CD4-positive, alpha-beta T cell treated with Interferon alpha-2 for 1 hour (primary cell): ENCODE results near the gene COPB1.
A peak's percentile ranks its signal among the peaks of the same experiment; 100 is the strongest.
"Not testable (repeated sequence)": the region's sequence is repeated elsewhere in the genome, so short reads cannot be mapped to it uniquely, and the experiment has no call there.

ENCODE experiments used
- DNase-seq, 2 donors: peaks; one replicate each; pipeline ENCODE4 v3.0.0-alpha.2; 2020 to 2022

Gene COPB1, protein sequence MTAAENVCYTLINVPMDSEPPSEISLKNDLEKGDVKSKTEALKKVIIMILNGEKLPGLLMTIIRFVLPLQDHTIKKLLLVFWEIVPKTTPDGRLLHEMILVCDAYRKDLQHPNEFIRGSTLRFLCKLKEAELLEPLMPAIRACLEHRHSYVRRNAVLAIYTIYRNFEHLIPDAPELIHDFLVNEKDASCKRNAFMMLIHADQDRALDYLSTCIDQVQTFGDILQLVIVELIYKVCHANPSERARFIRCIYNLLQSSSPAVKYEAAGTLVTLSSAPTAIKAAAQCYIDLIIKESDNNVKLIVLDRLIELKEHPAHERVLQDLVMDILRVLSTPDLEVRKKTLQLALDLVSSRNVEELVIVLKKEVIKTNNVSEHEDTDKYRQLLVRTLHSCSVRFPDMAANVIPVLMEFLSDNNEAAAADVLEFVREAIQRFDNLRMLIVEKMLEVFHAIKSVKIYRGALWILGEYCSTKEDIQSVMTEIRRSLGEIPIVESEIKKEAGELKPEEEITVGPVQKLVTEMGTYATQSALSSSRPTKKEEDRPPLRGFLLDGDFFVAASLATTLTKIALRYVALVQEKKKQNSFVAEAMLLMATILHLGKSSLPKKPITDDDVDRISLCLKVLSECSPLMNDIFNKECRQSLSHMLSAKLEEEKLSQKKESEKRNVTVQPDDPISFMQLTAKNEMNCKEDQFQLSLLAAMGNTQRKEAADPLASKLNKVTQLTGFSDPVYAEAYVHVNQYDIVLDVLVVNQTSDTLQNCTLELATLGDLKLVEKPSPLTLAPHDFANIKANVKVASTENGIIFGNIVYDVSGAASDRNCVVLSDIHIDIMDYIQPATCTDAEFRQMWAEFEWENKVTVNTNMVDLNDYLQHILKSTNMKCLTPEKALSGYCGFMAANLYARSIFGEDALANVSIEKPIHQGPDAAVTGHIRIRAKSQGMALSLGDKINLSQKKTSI

DNA sequence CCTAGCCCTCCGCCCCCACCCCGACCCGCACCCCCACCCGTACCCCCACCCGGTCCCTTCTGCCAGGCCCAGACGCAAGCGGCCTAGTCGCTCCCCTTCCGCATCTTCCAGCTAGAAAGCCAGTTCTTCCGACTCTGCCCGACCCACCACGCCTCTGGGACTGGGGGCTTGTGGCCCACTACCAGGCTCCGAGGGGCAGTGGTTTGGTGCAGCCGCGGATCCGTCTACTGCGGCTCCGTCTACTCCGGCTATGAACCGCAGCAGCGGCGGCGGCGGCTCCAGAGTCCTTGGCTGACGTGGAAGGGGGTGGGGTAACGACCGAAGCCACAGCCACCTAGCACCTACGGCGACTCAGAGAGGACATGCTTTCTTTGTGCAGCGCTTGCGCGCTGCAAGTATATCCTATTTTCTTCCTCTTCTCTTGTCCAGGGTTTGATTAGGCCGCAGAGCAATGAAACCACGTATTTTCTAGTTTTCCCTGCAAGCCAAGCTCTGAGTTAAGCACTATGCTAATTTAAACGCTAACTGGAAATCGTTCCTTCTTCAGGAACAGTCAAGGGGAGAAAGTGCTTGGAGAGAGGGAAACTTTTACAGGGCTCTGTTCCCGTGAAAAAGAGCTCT lies at the start of gene COPB1:
Gene COPB1, minus strand, starts transcription at position 252 of the 621 bp plus-strand sequence. CDS start 883 bp downstream, outside the sequence.
- peak; percentile 90 to 94 for DNase-seq

DNA sequence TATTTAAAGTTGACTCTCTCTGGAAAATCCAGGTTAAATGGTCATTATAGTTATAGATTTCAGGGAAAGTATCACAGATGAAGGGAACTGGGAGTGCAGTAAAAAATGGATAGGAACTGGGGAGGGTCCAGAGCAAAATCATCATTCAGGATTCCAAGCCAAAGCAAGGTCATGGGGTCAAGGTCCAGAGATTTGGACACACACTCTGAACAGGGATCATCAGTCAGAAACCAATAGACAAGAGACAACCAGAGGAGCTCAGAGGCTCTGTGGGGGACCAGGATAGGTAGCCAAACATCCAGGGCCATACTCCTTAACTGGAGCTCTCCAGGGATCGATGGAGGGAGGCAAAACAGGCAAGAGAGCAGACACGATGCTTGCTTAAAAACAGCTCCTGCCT lies 47.8 kb upstream of the COPB1 start:
- no peak for DNase-seq

DNA sequence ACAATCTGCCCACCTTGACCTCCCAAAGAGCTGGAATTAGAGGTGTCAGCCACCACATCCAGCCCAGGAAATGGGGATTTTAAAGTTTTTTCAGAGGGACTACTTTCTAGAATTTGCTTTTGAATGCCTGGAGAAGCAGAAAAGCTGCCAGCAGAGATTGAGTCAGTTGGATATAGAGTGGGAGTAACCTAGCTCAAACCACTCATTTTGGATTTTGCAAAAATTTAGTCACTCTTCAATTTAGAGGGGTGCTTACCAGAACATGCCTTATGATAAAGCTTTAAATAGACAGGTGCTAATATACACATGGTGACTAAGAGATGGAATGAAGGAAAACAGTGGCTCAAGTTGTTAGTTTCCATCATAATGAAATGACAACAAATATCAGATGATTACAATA lies 47.1 kb upstream of the COPB1 start:
- no peak for DNase-seq

DNA sequence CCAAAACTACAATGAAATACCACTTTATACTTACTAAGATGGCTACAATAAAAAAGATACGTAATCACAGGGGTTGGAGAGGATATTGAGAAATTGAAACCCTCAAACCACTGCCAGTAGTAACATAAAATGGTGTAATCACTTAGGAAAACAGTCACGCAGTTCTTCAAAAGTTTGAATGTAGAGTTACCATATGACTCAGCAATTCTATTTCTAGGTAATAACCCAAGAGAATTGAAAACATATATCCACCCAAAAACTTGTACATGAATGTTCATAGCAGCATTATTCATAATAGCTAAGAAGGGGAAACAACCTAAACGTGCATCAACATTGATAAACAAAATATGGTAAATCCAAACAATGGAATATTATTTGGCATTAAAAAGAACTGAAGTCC lies 45.0 kb upstream of the COPB1 start:
- peak in 1 of 2 donors; percentile 25 for DNase-seq

DNA sequence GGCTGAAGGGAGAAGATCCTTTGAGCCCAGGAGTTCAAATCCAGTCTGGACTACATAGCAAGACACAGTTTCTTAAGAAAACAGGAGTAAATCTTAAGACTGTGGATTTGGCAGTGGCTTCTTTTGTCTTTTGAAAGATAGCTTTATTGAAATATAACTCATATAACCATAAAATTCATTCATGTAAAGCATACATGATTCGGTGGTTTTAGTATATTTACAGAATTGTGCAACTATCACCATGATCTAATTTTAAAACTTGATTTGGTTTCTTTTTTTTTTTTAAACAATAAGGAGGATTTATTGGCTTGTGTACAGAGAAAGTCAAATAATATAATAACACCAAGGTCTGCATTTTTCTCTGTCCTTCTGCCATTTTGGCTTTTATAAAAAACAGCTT lies 43.6 kb upstream of the COPB1 start:
- DNase-seq = no peak

DNA sequence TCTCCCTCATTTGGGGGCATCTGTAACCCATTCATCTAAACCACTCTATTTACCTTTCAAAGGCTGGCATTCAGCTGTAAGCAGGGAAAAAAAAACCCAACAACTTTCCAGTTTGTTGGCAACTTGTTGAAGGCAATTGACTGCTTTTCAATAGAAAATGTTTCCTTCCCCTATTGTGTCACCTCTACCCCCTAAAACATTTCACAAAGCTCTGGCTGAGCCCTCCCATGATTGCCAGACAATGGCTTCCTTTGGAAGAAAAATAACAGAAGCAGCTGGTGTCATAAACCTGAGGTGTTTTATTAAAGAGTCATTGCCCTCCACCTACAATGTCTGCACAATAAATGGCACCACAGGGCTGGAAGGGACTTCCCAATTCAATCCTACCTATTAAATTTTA lies 42.7 kb upstream of the COPB1 start:
- DNase-seq = no peak

DNA sequence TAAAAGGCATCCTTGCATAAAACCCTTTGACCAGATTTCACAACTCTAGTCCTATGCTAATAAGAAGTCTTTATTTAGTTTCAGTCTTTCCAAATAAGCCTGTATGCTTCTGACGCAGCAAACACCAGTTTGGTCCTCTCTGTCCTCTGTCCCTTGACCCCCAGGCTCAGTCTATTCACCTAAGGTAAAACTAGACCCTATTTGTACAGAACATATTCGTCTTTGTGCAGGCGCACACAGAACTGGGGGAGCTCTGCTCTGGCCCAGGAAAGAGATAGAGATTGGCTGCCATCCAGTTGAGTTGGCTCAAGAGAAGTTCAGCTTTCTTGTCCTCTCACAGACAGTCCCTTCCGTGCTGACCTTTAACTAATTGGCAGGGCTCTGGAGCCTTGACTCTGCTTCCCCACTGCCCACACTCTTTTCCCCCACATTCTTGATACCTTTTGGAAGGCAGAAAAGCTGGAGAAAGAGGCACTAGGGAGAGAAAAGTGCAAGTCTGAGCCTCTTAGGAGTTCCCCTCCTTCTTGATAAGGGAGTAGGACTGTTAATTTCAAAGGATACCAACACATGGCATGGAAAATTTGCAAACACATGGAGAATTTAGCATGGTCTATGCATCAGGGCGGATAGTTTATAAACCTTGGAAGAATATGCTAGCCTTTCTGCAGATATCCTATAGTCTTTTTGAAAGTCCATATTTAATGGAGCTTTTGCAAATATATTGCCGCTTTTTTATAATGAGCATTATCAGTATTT lies 41.8 kb upstream of the COPB1 start:
- DNase-seq = no peak

DNA sequence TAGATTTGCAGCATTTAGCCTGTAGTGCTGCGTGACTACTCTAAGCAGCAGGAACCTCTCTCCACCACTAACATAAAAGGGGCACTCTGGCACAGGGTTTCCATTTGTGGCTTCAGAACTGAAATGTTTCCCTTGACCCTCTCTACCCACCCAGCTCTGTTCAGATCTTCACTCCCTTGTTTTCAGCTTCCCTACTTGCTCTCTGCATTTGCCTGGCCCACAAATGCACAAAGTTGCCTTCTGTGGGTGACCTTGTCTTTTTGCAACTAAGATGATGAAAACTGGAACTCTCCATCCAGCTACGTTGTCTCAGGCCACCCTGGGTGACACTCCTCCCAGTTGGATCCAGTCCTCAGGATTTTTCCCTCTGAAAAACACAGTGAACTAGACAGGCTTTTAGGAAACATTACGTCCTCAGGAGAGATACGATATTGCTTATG lies 40.4 kb upstream of the COPB1 start:
- DNase-seq = no peak

DNA sequence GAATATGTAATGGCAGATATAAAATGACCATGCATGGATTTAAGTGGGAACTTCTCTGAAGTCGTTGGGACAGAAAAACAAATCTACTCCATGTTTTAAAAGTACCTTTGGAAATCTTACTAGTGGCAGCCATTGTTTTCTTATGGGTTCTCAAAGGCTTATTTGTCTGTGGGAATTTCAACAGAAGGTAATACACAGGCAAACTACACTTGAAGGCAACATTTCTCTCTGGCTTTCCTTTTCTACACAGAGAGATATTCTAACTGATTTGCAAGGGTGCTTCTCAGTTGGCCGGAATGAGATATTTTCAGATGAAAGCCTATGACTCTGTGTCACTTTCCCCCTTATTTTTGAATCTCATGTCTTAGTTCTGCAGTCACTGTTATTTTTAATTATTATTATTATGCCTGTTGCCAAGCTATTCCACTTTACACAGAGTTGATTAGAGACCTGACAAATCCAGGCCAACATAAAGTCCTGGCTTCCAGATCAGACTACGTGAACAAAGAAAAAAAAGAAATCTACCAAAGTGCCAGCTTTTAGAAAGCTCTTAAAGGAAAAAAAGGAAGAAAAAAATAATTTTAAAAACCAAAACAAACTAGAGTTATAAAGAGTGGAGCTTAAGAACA lies 39.4 kb upstream of the COPB1 start:
- no peak for DNase-seq

DNA sequence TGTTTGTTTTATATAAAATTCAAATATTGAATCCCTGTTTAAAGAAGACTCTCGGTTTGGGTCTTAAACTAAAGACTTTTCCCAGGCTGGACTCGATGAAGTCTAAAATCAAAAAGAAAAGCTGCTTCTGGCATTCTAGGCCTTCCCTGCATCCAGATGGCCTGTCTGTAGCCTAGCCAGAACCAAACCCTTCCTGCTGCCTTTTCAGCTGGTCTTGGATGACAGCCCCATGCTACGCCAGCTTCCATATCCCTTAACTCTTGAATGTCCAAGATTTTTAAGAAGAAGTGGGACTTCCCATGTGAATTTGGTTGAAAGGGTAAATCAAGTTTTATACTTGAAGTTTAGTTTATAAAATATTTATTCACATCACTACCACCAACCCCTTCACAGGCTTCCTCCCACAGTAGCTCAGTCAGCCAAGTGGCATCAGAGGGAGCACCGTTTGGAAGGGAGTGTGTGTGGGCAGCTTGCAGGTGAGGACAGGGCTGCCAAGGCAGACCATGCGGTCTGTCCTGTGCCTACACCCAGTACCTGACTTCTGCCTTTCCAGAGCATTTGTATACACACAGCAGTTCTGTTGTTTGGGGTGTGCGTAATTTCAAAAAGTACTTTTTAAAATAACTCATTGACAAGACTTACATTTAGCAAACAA lies 38.8 kb upstream of the COPB1 start:
- no peak for DNase-seq

DNA sequence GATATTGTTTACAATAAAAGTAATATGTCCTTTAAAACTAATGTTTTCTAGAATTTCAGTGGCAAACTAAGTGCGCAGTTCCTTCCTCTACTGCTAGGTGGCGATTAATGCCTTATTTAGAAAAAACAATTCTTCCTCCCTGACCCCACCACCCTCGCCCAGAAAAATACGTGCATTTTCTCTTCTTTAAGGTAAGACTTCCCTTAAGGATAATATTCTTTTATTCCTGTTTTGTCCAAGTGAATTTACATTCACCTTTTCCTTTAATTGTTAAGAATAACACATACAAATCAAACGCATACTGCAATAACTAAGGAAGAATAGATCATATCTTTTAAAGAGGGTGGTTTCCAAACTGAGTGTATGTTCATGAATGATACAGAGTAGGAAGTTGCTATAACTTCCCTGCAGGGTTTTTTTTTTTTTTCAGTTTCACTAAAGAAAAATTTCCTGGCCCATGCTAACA lies 37.6 kb upstream of the COPB1 start:
- DNase-seq = peak; percentile 38 to 68

DNA sequence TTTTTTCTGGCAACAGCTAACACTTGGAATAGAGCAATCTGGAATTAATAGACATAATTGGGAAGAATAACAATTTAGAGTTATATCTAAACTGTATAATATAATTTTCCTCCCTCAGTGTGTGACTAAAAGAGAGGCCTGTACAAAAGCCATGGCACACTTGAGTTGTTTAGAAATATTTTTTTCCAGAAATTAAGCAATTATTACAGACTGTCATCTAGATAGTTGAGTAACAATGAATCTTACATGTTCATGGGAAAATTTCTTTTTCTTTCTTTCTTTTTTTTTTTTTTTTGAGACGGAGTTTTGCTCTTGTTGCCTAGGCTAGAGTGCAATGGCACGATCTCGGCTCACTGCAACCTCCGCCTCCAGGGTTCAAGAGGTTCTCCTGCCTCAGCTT lies 35.6 kb upstream of the COPB1 start:
- not testable (repeated sequence) for DNase-seq

DNA sequence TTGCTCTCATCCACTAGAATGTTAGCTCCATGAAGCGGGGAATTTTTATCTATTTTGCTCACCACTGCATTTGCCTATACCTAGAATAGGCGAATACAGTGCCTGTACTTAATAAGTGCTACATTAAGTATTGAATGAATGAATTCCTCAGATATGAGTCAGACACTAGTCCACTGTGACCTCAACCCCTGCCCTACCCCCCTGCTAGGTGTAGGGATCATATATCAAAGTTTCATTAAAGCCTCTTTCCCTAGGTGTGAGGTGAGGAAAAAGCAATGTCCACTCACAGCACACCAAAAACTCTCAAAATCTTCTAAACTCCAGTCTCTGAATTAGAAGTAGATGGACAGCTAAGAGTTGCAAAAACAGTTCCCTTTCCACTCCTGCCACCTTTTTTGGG lies 30.3 kb upstream of the COPB1 start:
- DNase-seq = no peak

DNA sequence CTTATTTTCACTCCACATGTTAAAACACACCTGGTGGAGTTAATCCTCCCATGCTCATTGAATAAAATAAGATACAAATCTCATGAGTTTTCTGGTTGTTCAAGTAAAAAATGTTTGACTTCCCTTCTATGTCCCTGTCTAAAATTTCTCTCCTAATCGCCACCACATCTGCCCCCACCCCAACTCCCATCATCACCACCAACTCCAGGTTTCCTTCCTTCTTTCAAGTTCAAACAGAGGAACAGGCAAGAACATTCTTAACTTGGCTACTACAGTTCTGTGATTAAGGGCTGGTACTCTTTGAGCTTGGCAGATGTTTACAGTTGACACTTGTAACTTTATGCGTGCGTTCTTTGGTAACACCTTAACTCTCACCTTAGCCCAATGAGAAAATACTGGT lies 29.7 kb upstream of the COPB1 start:
- DNase-seq = no peak

DNA sequence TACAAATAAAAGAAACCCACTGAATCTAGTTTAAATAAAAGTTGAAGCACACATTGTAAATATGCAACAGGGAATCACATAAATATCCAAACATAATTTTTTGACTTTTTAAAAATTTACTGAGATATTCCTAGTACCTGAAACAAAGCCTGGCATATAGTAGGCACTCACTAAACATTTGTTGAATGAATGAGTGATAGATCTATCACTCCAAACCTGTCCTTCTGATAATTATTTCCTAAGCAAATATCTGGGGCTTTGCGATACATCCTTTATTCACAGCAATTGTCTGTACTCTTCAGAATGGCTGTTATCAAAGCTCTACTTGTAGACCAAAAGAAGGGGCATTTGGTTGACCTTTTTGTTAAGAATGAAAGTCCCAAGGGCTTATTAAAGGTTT lies 23.2 kb upstream of the COPB1 start:
- no peak for DNase-seq

DNA sequence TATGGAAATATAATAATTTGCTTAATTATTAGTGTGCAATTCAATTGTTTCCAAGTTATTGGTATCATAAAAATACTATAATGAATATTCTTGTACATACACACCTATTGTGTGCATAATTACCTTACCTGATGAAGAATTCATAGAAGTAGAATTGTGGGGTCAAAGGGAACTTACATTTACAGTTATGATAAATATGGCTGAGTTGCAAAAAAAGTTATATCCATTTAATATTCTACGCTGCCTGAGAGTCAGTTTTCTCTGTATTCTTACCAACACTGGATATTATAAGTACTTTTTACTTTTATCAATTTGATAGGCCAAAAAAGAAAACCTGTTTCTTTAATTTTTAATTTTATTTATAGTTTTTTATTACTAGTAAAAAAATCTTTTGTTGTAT lies 22.6 kb upstream of the COPB1 start:
- DNase-seq = no peak

DNA sequence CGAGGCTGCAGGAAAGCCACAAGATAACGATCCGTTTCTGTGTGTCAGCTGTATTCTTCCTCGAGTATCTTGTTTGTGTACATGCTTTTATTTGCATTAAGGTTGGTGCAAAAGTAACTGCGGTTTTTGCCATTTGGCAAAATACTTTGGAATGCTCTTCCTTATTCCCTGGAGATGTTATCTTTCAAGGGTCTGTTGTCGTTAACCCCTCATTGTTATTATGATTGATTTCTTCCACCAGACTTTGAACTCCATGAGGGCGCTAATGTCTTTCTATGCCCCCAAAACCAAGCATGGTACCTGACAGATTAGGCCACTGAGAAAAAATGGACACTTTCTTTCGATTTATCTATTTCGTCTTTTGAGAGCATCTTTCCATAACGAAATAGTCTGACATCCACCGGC lies 21.1 kb upstream of the COPB1 start:
- no peak for DNase-seq

DNA sequence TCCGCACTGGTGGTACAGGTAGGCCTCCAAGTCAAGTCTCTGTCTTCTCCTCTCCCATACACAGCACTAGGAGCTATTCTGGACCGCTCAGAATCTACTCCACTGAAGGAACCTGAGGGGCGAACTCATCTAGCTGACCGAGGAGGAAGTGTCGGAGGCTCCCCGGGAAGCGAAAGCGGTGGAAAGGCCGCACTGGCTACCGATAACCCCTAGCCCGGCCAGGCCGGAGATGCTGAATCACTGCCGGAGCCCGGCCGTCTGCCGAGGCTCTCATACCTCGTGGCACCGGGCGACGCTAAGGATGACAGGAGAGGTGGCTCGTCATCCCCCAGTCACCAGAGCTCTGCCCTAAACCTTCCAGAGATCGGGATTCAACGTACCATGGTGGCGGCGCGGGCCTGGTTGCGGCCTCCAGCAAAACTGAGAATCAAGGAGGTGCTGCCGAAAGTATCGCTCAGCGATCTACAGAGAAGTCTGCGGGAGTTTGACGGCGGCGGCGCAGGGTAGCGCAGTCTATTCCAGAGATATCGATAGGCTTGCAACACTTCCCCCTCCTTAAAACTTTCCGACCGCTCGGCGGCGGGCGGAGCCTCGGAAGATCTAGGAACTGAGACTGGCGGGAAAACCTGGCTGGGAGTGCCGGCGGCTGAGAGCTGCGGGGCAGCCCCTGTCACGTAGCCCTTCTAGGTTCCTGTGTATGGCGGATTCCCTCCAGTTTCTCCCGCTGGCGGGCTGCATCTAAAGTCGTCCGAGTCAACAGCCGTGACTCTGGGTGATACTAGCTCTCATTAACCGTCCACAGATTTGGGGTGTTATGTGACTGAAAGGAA lies 20.5 kb upstream of the COPB1 start, which contains the start of gene PSMA1:
Gene PSMA1, minus strand, starts transcription at position 470 of the 830 bp plus-strand sequence. Its CDS starts 87 bp downstream, at position 383.
- peak; percentile 87 to 93 for DNase-seq

DNA sequence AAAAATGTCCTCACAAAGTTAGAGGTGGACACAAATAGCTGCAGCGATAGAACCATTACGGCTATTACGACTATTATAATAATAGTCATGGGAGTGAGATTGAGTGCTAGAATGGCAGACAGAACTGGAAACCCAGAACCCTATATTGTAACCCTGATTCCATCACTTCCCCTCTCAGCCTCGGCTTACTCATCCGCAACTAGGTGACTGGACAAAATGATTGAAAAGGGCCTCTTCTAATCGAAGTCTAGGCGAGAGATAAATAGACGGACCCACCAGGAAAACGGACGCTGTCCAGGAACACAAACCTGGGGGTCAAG lies 19.9 kb upstream of the COPB1 start:
- no peak for DNase-seq

DNA sequence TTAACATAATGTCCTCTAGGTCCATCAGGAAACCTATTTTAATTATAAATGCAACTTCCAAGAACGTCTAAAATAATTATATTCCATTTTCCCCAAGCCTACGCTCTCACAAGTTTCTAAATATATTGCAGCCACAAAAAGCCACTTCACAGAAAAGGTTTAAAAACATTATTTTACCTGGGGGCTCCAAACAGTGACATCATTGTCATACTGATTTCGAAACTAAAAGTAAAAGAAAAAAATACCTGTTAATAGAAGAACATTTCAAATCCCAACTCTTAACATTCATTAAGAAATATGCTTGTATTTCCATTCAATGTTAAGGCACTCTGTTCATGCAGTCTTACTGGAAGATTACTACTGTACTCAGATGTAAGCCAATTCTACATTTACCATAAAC lies 19.2 kb upstream of the COPB1 start:
- DNase-seq = peak in 1 of 2 donors; percentile 41
